ENCODE data around the gene DAG1. TPM values are rescaled to one million over a fixed set of nuclear protein-coding genes. Genes with fewer than 3 reads are reported as not detected.

Gene DAG1
- total RNA-seq (ENCODE audit: unreplicated experiment): 46.8 TPM
- long read RNA-seq, partial matches to known transcripts: 0 of 2 reads
- long read RNA-seq, other reads (novel, unspliced or antisense): 2 of 2 reads

DNA sequence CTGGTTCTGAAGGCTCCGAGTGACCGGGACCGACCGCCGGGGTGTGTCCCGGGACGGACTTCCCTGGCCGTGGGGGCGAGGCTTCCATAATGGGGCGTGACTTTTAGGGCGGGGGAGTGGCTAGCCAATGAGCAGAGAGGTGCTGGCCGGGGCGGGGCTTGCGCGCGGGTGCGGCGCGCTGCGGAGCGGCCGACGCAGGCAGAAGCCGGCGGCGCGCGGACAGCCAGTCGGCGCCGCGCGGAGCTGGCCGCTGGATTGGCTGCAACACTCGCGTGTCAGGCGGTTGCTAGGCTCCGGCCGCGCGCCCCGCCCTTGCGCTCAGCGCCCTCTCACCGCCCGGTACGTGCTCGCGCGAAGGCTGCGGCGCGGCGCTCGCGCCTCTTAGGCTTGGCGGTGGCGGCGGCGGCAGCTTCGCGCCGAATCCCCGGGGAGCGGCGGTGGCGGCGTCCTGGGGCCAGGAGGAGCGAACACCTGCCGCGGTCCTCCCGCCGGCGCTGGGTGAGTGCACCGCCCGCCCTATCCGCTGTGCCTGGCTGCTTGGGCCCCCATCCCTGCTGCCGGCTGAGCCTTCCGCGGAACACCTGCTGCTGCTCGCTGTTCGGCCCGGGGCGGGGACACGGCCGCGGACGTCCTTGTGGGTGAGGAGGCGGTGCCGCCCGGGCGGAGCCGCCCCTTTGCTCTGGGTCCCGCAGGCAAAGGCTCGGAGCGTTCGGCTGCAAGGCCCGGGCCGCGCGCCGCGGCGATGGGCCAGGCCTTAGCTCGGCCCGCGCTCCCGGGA lies at the start of gene DAG1:
Gene DAG1, plus strand, starts transcription at position 332 of the 778 bp plus-strand sequence. CDS start 40,268 bp downstream, outside the sequence.
- Mint-ChIP-seq H3K4me1 (ENCODE audit: low read depth, unreplicated experiment) (peaks cover 11% of the 10 kb centered on the region), H3K27ac (ENCODE audit: unreplicated experiment) (peak within 1 kb of the TSS; percentile 94), H3K36me3 (ENCODE audit: unreplicated experiment) (no peaks in the 10 kb centered on the region), H3K27me3 (ENCODE audit: unreplicated experiment) (peaks cover 8% of the 10 kb centered on the region), H3K9me3 (ENCODE audit: unreplicated experiment) (peaks cover 9% of the 10 kb centered on the region), H3K4me3 (ENCODE audit: unreplicated experiment) (peak within 1 kb of the TSS; percentile 94)
- TF ChIP-seq, protein P1, sequence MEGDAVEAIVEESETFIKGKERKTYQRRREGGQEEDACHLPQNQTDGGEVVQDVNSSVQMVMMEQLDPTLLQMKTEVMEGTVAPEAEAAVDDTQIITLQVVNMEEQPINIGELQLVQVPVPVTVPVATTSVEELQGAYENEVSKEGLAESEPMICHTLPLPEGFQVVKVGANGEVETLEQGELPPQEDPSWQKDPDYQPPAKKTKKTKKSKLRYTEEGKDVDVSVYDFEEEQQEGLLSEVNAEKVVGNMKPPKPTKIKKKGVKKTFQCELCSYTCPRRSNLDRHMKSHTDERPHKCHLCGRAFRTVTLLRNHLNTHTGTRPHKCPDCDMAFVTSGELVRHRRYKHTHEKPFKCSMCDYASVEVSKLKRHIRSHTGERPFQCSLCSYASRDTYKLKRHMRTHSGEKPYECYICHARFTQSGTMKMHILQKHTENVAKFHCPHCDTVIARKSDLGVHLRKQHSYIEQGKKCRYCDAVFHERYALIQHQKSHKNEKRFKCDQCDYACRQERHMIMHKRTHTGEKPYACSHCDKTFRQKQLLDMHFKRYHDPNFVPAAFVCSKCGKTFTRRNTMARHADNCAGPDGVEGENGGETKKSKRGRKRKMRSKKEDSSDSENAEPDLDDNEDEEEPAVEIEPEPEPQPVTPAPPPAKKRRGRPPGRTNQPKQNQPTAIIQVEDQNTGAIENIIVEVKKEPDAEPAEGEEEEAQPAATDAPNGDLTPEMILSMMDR (IDR thresholded peaks at IDR 0.05; ENCODE audit: partially characterized antibody, unreplicated experiment): no peak
- DNase-seq: peak; percentile 96

DNA sequence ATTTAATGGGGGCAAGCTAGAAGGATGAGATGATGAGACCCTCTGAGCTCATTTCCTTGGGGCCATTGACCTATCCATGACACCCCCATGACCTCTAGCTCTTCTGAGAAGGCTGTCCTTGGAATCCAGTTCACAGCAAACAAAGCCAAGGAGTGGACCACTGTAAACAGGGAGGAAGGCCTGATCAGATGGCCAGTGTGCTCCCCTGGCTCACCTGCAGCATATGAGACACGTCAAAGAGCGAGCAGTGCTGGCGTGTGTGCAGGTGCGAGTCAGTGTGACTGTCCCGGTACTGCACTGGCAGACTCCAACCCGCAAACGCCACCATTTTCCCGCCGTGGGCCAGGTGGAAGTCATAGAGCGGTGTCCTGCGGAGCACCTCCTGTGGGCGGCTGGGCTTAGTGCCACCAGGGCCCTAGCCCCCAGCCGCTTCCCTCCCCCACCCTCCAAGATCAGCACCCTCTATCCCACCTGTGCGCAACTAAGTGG lies 48.1 kb upstream of the DAG1 start:
- H3K4me3 Mint-ChIP-seq (ENCODE audit: unreplicated experiment): peak overlapping the region; percentile 89
- peak overlapping the region; percentile 64 for H3K27ac Mint-ChIP-seq (ENCODE audit: unreplicated experiment)
- H3K27me3 Mint-ChIP-seq (ENCODE audit: unreplicated experiment): peaks cover 5% of the 10 kb centered on the region
- H3K4me1 Mint-ChIP-seq (ENCODE audit: low read depth, unreplicated experiment): peaks cover 9% of the 10 kb centered on the region
- peaks cover 4% of the 10 kb centered on the region for H3K36me3 Mint-ChIP-seq (ENCODE audit: unreplicated experiment)
- DNase-seq: no peak
- H3K9me3 Mint-ChIP-seq (ENCODE audit: unreplicated experiment): peaks cover 2% of the 10 kb centered on the region
- TF ChIP-seq, protein P1 (IDR thresholded peaks at IDR 0.05; ENCODE audit: partially characterized antibody, unreplicated experiment): no peak

DNA sequence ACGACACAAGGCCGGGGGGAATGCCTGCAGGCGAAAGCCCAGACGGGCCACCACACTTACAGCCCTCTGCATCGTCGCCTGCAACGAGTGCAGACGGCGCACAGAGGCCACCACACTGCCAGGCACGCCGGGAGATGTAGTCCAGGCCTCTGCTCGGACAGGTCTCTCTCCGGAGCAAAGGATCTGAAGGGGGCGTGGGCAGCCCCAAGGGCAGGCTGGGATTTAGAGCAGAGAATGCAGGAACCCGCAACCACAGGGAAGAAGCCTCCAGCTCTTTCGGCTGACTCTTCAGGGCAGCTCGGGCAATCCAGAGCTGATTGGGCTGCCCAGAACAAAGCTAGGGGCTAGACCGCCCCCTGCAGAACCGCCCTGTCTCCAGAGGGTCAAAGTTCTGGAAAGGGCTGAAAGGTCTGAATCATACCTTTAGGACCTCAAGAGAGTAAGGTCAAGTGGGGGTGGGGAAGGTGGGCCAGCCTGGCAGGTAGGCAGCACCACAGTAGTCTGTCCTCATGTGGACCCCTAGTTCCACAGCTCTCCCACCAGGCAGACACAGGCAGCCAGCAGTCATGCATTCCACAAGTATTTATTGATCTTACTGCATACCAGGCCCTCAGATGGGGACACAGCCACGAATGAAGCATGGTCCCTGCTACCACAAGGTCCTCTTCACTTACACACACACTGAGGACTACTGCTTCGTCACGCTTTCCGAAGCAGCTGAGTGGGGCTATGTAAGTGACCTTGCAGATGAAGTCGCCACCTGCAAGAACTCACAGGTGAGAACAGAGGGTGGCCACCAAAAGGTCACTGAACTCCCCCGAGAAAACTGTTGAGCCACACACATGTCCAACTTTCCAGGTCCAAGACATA lies 47.5 kb upstream of the DAG1 start, which contains the start of gene AMT:
Gene AMT, minus strand, starts transcription at position 95 of the 870 bp plus-strand sequence. Its CDS starts 23 bp downstream, at position 72.
- peak; percentile 75 for DNase-seq
- Mint-ChIP-seq H3K9me3 (ENCODE audit: unreplicated experiment) (peaks cover 2% of the 10 kb centered on the region), H3K27me3 (ENCODE audit: unreplicated experiment) (peaks cover 5% of the 10 kb centered on the region), H3K27ac (ENCODE audit: unreplicated experiment) (peak within 1 kb of the TSS; percentile 64), H3K4me1 (ENCODE audit: low read depth, unreplicated experiment) (peaks cover 9% of the 10 kb centered on the region), H3K4me3 (ENCODE audit: unreplicated experiment) (peak within 1 kb of the TSS; percentile 89), H3K36me3 (ENCODE audit: unreplicated experiment) (peaks cover 4% of the 10 kb centered on the region)
- TF ChIP-seq, protein P1 (IDR thresholded peaks at IDR 0.05; ENCODE audit: partially characterized antibody, unreplicated experiment): no peak

DNA sequence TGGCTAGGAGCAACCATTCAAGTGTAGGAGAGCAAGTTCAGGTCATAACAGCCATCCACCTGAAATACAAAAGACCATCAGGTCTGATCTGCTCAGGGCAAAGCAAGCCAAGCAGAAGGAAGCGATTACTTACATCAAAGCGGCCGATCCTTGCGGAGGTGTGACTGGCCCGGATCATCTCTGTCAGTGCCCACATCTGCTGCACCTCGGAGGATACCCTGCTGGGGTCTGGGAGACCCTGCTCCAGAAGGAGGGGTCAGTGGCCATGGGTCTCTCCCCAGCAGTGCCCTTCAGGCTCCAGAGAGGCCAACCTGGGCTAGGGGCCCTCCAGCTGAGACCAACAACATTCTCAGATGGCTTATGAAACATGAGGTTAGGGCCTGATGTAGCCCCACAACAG lies 45.3 kb upstream of the DAG1 start:
- no peak overlapping the region for H3K4me3 Mint-ChIP-seq (ENCODE audit: unreplicated experiment)

More for the DNA sequence above, 45.3 kb upstream of the DAG1 start:
- H3K27ac Mint-ChIP-seq (ENCODE audit: unreplicated experiment): no peak overlapping the region
- DNase-seq: no peak
- H3K27me3 Mint-ChIP-seq (ENCODE audit: unreplicated experiment): peaks cover 7% of the 10 kb centered on the region
- H3K9me3 Mint-ChIP-seq (ENCODE audit: unreplicated experiment): peaks cover 4% of the 10 kb centered on the region
- peaks cover 4% of the 10 kb centered on the region for H3K36me3 Mint-ChIP-seq (ENCODE audit: unreplicated experiment)
- TF ChIP-seq, protein P1 (IDR thresholded peaks at IDR 0.05; ENCODE audit: partially characterized antibody, unreplicated experiment): no peak
- H3K4me1 Mint-ChIP-seq (ENCODE audit: low read depth, unreplicated experiment): peaks cover 4% of the 10 kb centered on the region

All from glutamatergic neuron (in vitro differentiated cells).